Measurements from ENCODE around the gene SETD2. TPM values are rescaled to one million over a fixed set of nuclear protein-coding genes. Genes with fewer than 3 reads are reported as not detected.
A peak's percentile ranks its signal among the peaks of the same experiment; 100 is the strongest.
"Not testable (repeated sequence)": the region's sequence is repeated elsewhere in the genome, so short reads cannot be mapped to it uniquely, and the experiment has no call there.

Gene SETD2
- total RNA-seq, 6 experiments from 2014 or later, result 20.3 to 27.0 (median 21.9) TPM

- H3K27me3 ChIP-seq, result no peaks in the 10 kb centered on the region
- ATAC-seq (no peak), DNase-seq (no peak)
- no peaks in the 10 kb centered on the region for H3K9me3 ChIP-seq
- TF ChIP-seq, protein P1, sequence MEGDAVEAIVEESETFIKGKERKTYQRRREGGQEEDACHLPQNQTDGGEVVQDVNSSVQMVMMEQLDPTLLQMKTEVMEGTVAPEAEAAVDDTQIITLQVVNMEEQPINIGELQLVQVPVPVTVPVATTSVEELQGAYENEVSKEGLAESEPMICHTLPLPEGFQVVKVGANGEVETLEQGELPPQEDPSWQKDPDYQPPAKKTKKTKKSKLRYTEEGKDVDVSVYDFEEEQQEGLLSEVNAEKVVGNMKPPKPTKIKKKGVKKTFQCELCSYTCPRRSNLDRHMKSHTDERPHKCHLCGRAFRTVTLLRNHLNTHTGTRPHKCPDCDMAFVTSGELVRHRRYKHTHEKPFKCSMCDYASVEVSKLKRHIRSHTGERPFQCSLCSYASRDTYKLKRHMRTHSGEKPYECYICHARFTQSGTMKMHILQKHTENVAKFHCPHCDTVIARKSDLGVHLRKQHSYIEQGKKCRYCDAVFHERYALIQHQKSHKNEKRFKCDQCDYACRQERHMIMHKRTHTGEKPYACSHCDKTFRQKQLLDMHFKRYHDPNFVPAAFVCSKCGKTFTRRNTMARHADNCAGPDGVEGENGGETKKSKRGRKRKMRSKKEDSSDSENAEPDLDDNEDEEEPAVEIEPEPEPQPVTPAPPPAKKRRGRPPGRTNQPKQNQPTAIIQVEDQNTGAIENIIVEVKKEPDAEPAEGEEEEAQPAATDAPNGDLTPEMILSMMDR (IDR thresholded peaks at IDR 0.05), result no peak
- TF ChIP-seq POLR2A (IDR thresholded peaks at IDR 0.05), result no peak
- intact Hi-C loops (cut with DNase I), result no loop called here
- H3K4me1 ChIP-seq, result peaks cover 0 to 59% (median 20%) of the 10 kb centered on the region in 4 donors
- WGBS (ENCODE audit: insufficient coverage, low coverage, low lambda C conversion rate, missing lambda C conversion rate), result 75% methylated on average over 1 of the region's 1 CpG
- H3K36me3 ChIP-seq, result no peaks in the 10 kb centered on the region
- no peak overlapping the region for H3K4me3 ChIP-seq
- no peak overlapping the region for H3K27ac ChIP-seq
Observed at GRCh38 chr3:47145272-47145671, 18.6 kb downstream of the SETD2 start.

- TF ChIP-seq, protein P1 (IDR thresholded peaks at IDR 0.05), result no peak
- TF ChIP-seq POLR2A (IDR thresholded peaks at IDR 0.05), result no peak
- WGBS (ENCODE audit: insufficient coverage, low coverage, low lambda C conversion rate, missing lambda C conversion rate), result 79% methylated on average over 4 of the region's 5 CpGs
- ATAC-seq, result no peak
Observed at GRCh38 chr3:47143068-47143467, 20.8 kb downstream of the SETD2 start.

DNA sequence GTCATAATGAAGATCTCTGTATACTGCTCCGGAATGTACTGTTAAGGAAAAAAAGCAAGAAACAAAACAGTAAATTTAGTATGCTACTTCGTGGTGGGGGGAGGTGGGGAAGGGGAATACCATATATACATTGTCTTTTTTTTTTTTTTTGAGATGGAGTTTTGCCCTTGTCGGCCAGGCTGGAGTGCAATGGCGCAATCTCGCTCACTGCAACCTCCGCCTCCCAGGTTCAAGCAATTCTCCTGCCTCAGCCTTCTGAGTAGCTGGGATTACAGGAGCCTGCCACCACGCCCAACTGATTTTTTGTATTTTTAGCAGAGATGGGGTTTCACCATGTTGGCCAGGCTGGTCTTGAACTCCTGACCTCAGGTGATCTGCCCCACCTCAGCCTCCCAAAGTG is 21.4 kb downstream of the SETD2 start:
- peaks cover 0 to 42% (median 17%) of the 10 kb centered on the region in 4 donors for H3K4me1 ChIP-seq
- H3K27ac ChIP-seq; H3K9me3 ChIP-seq; DNase-seq; H3K36me3 ChIP-seq; ATAC-seq; H3K27me3 ChIP-seq; H3K4me3 ChIP-seq; intact Hi-C loops (cut with DNase I): not testable (repeated sequence)
- 50% methylated on average over 3 of the region's 7 CpGs for WGBS (ENCODE audit: insufficient coverage, low coverage, low lambda C conversion rate, missing lambda C conversion rate)

More at GRCh38 chr3:47143068-47143467, 20.8 kb downstream of the SETD2 start:
- H3K9me3 ChIP-seq, result no peaks in the 10 kb centered on the region
- no peak overlapping the region for H3K4me3 ChIP-seq
- no peak overlapping the region for H3K27ac ChIP-seq
- peaks cover 0 to 42% (median 17%) of the 10 kb centered on the region in 4 donors for H3K4me1 ChIP-seq
- H3K36me3 ChIP-seq, result no peaks in the 10 kb centered on the region
- H3K27me3 ChIP-seq, result no peaks in the 10 kb centered on the region
- DNase-seq, result no peak
- intact Hi-C loops (cut with DNase I), result no loop called here

DNA sequence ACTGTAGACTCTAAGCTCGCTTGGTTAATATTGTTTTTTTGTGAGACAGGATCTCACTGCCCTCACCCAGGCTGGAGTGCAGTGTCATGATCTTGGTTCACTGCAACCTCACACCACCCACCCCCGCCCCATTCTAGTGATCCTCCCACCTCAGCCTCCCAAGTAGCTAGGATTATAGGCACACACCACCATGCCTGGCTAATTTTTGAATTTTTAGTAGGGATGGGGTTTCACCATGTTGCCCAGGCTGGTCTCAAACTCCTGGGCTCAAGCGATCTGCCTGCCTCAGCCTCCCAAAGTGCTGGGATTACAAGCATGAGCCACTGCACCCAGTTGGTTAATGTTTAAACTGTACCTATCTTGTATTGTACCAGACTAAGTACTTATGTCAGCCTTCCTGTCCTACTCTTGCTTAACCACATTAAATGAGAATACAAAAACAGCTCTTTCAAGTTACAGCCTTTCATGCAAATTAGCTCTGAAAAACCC is 22.9 kb downstream of the SETD2 start:
- 36% methylated on average over 3 of the region's 3 CpGs for WGBS (ENCODE audit: insufficient coverage, low coverage, low lambda C conversion rate, missing lambda C conversion rate)
- H3K27me3 ChIP-seq; intact Hi-C loops (cut with DNase I); DNase-seq; H3K36me3 ChIP-seq; H3K4me3 ChIP-seq; H3K9me3 ChIP-seq: not testable (repeated sequence)
- Histone ChIP-seq H3K4me1 (peaks cover 0 to 42% (median 17%) of the 10 kb centered on the region in 4 donors), H3K27ac (peak overlapping the region in 2 of 3 donors; percentile 6 to 31)
- ATAC-seq, result peak; percentile 94 to 97 (median 96)

DNA sequence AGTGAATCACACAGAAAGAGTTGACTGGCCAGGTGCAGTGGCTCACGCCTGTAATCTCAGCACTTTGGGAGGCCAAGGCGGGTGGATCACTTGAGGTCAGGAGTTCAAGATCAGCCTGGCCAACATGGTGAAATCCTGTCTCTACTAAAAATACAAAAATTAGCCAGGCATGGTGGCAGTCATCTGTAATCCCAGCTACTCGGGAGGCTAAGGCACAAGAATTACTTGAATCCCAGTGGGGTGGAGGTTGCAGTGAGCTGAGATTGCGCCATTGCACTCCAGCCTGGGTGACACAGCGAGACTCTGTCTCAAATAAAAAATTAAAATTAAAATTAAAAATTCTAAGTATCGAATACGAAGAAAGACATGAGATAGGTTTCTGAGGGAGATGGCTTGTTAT is 23.4 kb downstream of the SETD2 start:
- H3K9me3 ChIP-seq; DNase-seq; H3K27me3 ChIP-seq; H3K4me3 ChIP-seq; H3K36me3 ChIP-seq; intact Hi-C loops (cut with DNase I): not testable (repeated sequence)
- 58% methylated on average over 7 of the region's 7 CpGs for WGBS (ENCODE audit: insufficient coverage, low coverage, low lambda C conversion rate, missing lambda C conversion rate)
- H3K4me1 ChIP-seq, result peaks cover 0 to 42% (median 17%) of the 10 kb centered on the region in 4 donors
- peak in 3 of 4 donors; percentile 10 to 17 (median 13) for ATAC-seq
- H3K27ac ChIP-seq, result peak overlapping the region in 1 of 3 donors; percentile 31

- no peak for DNase-seq
- WGBS (ENCODE audit: insufficient coverage, low coverage, low lambda C conversion rate, missing lambda C conversion rate), result 63% methylated on average over 3 of the region's 3 CpGs
- ATAC-seq, result peak in 2 of 4 donors; percentile 28 to 45
Observed at GRCh38 chr3:47134311-47134710, 29.6 kb downstream of the SETD2 start.

More at GRCh38 chr3:47134311-47134710, 29.6 kb downstream of the SETD2 start:
- Histone ChIP-seq H3K4me3 (no peak overlapping the region), H3K9me3 (no peaks in the 10 kb centered on the region), H3K27me3 (no peaks in the 10 kb centered on the region), H3K27ac (no peak overlapping the region), H3K4me1 (peaks cover 0 to 14% (median 4%) of the 10 kb centered on the region in 4 donors), H3K36me3 (no peaks in the 10 kb centered on the region)
- no peak for TF ChIP-seq POLR2A (IDR thresholded peaks at IDR 0.05)
- TF ChIP-seq, protein P1 (IDR thresholded peaks at IDR 0.05), result no peak
- intact Hi-C loops (cut with DNase I), result no loop called here

All from right lobe of liver (tissue), 6 donors.